Colonic mucosa (tissue), 4 donors: ENCODE results near the gene HELZ. TPM values are rescaled to one million over a fixed set of nuclear protein-coding genes. Genes with fewer than 3 reads are reported as not detected.
"Not testable (repeated sequence)": the region's sequence is repeated elsewhere in the genome, so short reads cannot be mapped to it uniquely, and the experiment has no call there.

ENCODE experiments used
- DNase-seq: peaks from one replicate; pipeline ENCODE4 v3.0.0-alpha.2; 2020
- H3K27ac ChIP-seq: fragments of 200-600 bp; one replicate; pipeline ENCODE4 v1.8.0; 2021
- H3K27me3 ChIP-seq: fragments of 200-600 bp; one replicate; pipeline ENCODE4 v1.8.0; 2021
- H3K36me3 ChIP-seq: fragments of 200-600 bp; one replicate; pipeline ENCODE4 v1.8.0; 2021
- H3K4me1 ChIP-seq: fragments of 200-600 bp; one replicate; pipeline ENCODE4 v1.8.0; 2021; ENCODE audit warnings: mild to moderate bottlenecking
- H3K4me3 ChIP-seq: fragments of 200-600 bp; one replicate; pipeline ENCODE4 v1.8.0; 2021
- H3K9ac ChIP-seq, 2 donors: one replicate each; pipeline ENCODE4 v1.7.0; 2013; ENCODE audit warnings: control low read depth in 2 of 2, low read depth in 2 of 2, low read length in 2 of 2
- H3K9me3 ChIP-seq: fragments of 200-600 bp; one replicate; pipeline ENCODE4 v1.8.0; 2021
- intact Hi-C: fragments of 100-400 bp; cut with DNase I; formaldehyde crosslinking; loops from one replicate; pipeline ENCODE4 v1.14.1; 2022
- total RNA-seq, 2 donors: library from RNA; stranded (reverse); fragmentation: NEBNext Ultra II Directional in 1 of 2; extraction: Animal tissue kit (Norgen Biotek cat#: 25700) in 1 of 2; gene quantifications; one replicate each; pipeline ENCODE4 v1.2.1, GENCODE V29; 2021
- TF ChIP-seq, protein P1 (sequence below): fragments of 200-600 bp; IDR thresholded peaks from one replicate; pipeline ENCODE4 v1.8.0; 2022; ENCODE audit warnings: antibody characterized with exemption, mild to moderate bottlenecking
- donor health status: healthy.
- donor health status: DM: no; HTN: no; CAD: no.
- donor health status: DM: no; HTN: no; CAD: no.

The HELZ gene
- total RNA-seq, 2 donors from 2014 or later: 38.6 to 55.9 TPM

DNA sequence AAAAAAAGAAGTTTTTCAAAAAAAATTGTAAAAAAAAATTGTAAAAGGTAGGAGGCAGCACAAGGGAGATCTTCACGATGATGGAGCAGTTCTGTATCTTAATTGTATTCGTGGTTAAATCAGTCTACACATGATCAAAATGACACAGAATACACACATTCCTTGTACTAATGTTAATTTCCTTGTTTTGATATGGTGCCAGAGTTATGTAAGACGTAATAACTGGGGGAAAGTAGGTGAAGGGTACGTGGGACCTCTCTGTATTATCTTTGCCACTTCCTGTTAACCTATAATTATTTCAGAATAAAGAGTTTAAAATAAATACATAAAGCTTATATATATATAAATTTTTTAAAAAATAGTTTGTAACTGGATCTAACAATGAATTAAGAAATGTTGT lies 36.8 kb downstream of the HELZ start:
- TF ChIP-seq, protein P1, sequence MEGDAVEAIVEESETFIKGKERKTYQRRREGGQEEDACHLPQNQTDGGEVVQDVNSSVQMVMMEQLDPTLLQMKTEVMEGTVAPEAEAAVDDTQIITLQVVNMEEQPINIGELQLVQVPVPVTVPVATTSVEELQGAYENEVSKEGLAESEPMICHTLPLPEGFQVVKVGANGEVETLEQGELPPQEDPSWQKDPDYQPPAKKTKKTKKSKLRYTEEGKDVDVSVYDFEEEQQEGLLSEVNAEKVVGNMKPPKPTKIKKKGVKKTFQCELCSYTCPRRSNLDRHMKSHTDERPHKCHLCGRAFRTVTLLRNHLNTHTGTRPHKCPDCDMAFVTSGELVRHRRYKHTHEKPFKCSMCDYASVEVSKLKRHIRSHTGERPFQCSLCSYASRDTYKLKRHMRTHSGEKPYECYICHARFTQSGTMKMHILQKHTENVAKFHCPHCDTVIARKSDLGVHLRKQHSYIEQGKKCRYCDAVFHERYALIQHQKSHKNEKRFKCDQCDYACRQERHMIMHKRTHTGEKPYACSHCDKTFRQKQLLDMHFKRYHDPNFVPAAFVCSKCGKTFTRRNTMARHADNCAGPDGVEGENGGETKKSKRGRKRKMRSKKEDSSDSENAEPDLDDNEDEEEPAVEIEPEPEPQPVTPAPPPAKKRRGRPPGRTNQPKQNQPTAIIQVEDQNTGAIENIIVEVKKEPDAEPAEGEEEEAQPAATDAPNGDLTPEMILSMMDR: no peak
- Histone ChIP-seq H3K4me3 (no peak overlapping the region), H3K27me3 (no peaks in the 10 kb centered on the region), H3K27ac (no peak overlapping the region), H3K36me3 (peaks cover under 1% of the 10 kb centered on the region), H3K9ac (no peak overlapping the region), H3K9me3 (no peaks in the 10 kb centered on the region), H3K4me1 (no peaks in the 10 kb centered on the region)
- intact Hi-C loops: no loop called here
- no peak for DNase-seq

GRCh38 chr17:67203818-67204217 lies 41.2 kb downstream of the HELZ start:
- TF ChIP-seq, protein P1: no peak
- H3K36me3 ChIP-seq: peaks cover 5% of the 10 kb centered on the region

DNA sequence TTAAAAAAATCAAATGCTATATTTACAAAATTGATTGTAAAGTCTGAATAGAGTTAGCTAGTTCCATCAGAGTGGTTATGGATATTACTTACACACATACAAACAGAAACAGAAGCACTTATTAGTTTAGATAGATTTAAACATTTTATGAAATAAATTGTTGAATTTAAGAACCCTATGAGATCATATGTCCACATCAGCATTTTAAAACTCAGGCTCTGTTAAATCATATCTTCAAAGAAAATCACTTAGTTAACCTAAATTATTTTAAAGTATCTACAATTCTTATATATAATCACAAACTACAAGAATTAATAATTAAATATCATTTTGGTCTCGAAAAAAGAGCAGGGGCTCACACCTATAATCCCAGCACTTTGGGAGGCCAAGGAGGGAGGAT lies 42.5 kb downstream of the HELZ start:
- intact Hi-C loops: no loop called here
- TF ChIP-seq, protein P1: no peak

More at GRCh38 chr17:67203818-67204217, 41.2 kb downstream of the HELZ start:
- H3K4me3 ChIP-seq: no peak overlapping the region
- no peak overlapping the region for H3K27ac ChIP-seq
- H3K9ac ChIP-seq: no peak overlapping the region
- no peak for DNase-seq
- H3K4me1 ChIP-seq: no peaks in the 10 kb centered on the region
- no peaks in the 10 kb centered on the region for H3K9me3 ChIP-seq
- intact Hi-C loops: no loop called here
- no peaks in the 10 kb centered on the region for H3K27me3 ChIP-seq

GRCh38 chr17:67200727-67201301 lies 44.2 kb downstream of the HELZ start:
- no peaks in the 10 kb centered on the region for H3K9me3 ChIP-seq
- intact Hi-C loops: no loop called here
- no peak for DNase-seq
- no peak overlapping the region for H3K27ac ChIP-seq
- TF ChIP-seq, protein P1: no peak
- H3K4me1 ChIP-seq: no peaks in the 10 kb centered on the region
- H3K9ac ChIP-seq: no peak overlapping the region
- H3K36me3 ChIP-seq: peaks cover 5% of the 10 kb centered on the region
- no peak overlapping the region for H3K4me3 ChIP-seq
- H3K27me3 ChIP-seq: no peaks in the 10 kb centered on the region

More for the DNA sequence above, 42.5 kb downstream of the HELZ start:
- H3K9me3 ChIP-seq: no peaks in the 10 kb centered on the region
- H3K4me3 ChIP-seq: no peak overlapping the region
- H3K36me3 ChIP-seq: peaks cover 5% of the 10 kb centered on the region
- H3K9ac ChIP-seq: no peak overlapping the region
- H3K4me1 ChIP-seq: no peaks in the 10 kb centered on the region
- DNase-seq: no peak
- no peaks in the 10 kb centered on the region for H3K27me3 ChIP-seq
- no peak overlapping the region for H3K27ac ChIP-seq

GRCh38 chr17:67198131-67198530 lies 46.9 kb downstream of the HELZ start:
- TF ChIP-seq, protein P1: no peak
- H3K27ac ChIP-seq: no peak overlapping the region
- intact Hi-C loops: no loop called here
- H3K9me3 ChIP-seq: no peaks in the 10 kb centered on the region
- no peaks in the 10 kb centered on the region for H3K27me3 ChIP-seq
- peaks cover 4% of the 10 kb centered on the region for H3K36me3 ChIP-seq
- no peaks in the 10 kb centered on the region for H3K4me1 ChIP-seq
- no peak overlapping the region for H3K4me3 ChIP-seq
- no peak overlapping the region for H3K9ac ChIP-seq
- DNase-seq: no peak

- H3K9me3 ChIP-seq, H3K4me1 ChIP-seq, intact Hi-C loops, H3K27ac ChIP-seq, DNase-seq, H3K4me3 ChIP-seq, H3K9ac ChIP-seq, H3K27me3 ChIP-seq, H3K36me3 ChIP-seq: not testable (repeated sequence)
Observed at GRCh38 chr17:67197023-67197422, 48.0 kb downstream of the HELZ start.
